Right ventricle myocardium superior (tissue), 1 donor: ENCODE data around the gene DPAGT1. TPM values are rescaled to one million over a fixed set of nuclear protein-coding genes. Genes with fewer than 3 reads are reported as not detected.

Experiments
- ATAC-seq: fragments of 200-7000 bp; cut with Tn5 transposase; one replicate; pipeline ENCODE4 v1.9.1; 2020; ENCODE audit warnings: mild to moderate bottlenecking; ENCODE audit not compliant: poor library complexity
- DNase-seq: peaks from one replicate; pipeline ENCODE4 v3.0.0-alpha.2; 2020
- intact Hi-C: fragments of 100-400 bp; cut with DNase I; formaldehyde crosslinking; loops from one replicate; pipeline ENCODE4 v1.11.2; 2022
- total RNA-seq: library from RNA; stranded (reverse); fragmentation: NEBNext Ultra II Directional; extraction: Animal tissue kit (Norgen Biotek cat#: 25700); gene quantifications from one replicate; pipeline ENCODE4 v1.2.1, GENCODE V29; 2021
- donor health status: DM: no; HTN: yes; CAD: no; lungs with severe emphysema.

DPAGT1 gene
- total RNA-seq, 1 donor from 2014 or later = 18.2 TPM

- ATAC-seq = peak; percentile 2
- no peak for DNase-seq
These were observed 477 bp downstream of the DPAGT1 start for GRCh38 chr11:119100994-119101758.

GRCh38 chr11:119100246-119100970, 1.2 kb downstream of the DPAGT1 start:
- intact Hi-C loops = no loop called here
- ATAC-seq = no peak
- DNase-seq = no peak

More at GRCh38 chr11:119100994-119101758, 477 bp downstream of the DPAGT1 start:
- intact Hi-C loops = no loop called here

GRCh38 chr11:119099711-119100110, 1.9 kb downstream of the DPAGT1 start:
- DNase-seq (no peak), ATAC-seq (no peak)
- intact Hi-C loops = no loop called here

GRCh38 chr11:119095066-119095880, 6.4 kb downstream of the DPAGT1 start:
- intact Hi-C loops = loop anchor here (2.0 kb wide), 1 partner anchor 102 kb away; no protein-coding TSS in a partner anchor
- peak; percentile 97 for ATAC-seq
- DNase-seq = peak; percentile 98

GRCh38 chr11:119094816-119095065, 6.9 kb downstream of the DPAGT1 start:
- peak; percentile 91 for DNase-seq
- intact Hi-C loops = loop anchor here (2.0 kb wide), 1 partner anchor 102 kb away; no protein-coding TSS in a partner anchor
- peak; percentile 89 for ATAC-seq

GRCh38 chr11:119093942-119094815, 7.5 kb downstream of the DPAGT1 start:
- DNase-seq = no peak
- intact Hi-C loops = loop anchor here (2.0 kb wide), 1 partner anchor 103 kb away; no protein-coding TSS in a partner anchor
- ATAC-seq = peak; percentile 33

- intact Hi-C loops = no loop called here
- ATAC-seq (no peak), DNase-seq (no peak)
These were observed 8.5 kb downstream of the DPAGT1 start for GRCh38 chr11:119092880-119093842.

- intact Hi-C loops = no loop called here
- ATAC-seq (no peak), DNase-seq (no peak)
These were observed 9.4 kb downstream of the DPAGT1 start for GRCh38 chr11:119091966-119092879.

- ATAC-seq (no peak), DNase-seq (no peak)
- intact Hi-C loops = no loop called here
These were observed 10.5 kb downstream of the DPAGT1 start for GRCh38 chr11:119091178-119091577.

GRCh38 chr11:119089319-119089718, 12.3 kb downstream of the DPAGT1 start:
- intact Hi-C loops = no loop called here
- ATAC-seq = no peak

GRCh38 chr11:119088406-119088805, 13.2 kb downstream of the DPAGT1 start:
- no peak for DNase-seq
- intact Hi-C loops = no loop called here
- no peak for ATAC-seq

More at GRCh38 chr11:119089319-119089718, 12.3 kb downstream of the DPAGT1 start:
- DNase-seq = no peak

GRCh38 chr11:119087747-119088241, 13.9 kb downstream of the DPAGT1 start:
- DNase-seq (no peak), ATAC-seq (no peak)
- intact Hi-C loops = no loop called here

- no peak for ATAC-seq
- no peak for DNase-seq
- intact Hi-C loops = no loop called here
These were observed 14.5 kb downstream of the DPAGT1 start for GRCh38 chr11:119087123-119087522.

- DNase-seq = no peak
- intact Hi-C loops = no loop called here
- no peak for ATAC-seq
These were observed 16.2 kb downstream of the DPAGT1 start for GRCh38 chr11:119085437-119085847.

- DNase-seq = peak; percentile 96
- intact Hi-C loops = no loop called here
These were observed 16.8 kb downstream of the DPAGT1 start, which contains the start of gene HMBS for GRCh38 chr11:119084663-119085436. HMBS (plus strand) TSS chr11:119084881; CDS start chr11:119085034, 153 bp downstream.

More at GRCh38 chr11:119084663-119085436, 16.8 kb downstream of the DPAGT1 start, which contains the start of gene HMBS:
- peak; percentile 98 for ATAC-seq
